HG02852 (cell line): ENCODE results near the gene SLC15A1.

Experiments
- ATAC-seq: cut with Tn5 transposase; IDR thresholded peaks from one replicate; pipeline ENCODE4 v1.9.1; 2021; ENCODE audit warnings: mild to moderate bottlenecking, moderate library complexity; ENCODE audit not compliant: unreplicated experiment

The SLC15A1 gene, protein sequence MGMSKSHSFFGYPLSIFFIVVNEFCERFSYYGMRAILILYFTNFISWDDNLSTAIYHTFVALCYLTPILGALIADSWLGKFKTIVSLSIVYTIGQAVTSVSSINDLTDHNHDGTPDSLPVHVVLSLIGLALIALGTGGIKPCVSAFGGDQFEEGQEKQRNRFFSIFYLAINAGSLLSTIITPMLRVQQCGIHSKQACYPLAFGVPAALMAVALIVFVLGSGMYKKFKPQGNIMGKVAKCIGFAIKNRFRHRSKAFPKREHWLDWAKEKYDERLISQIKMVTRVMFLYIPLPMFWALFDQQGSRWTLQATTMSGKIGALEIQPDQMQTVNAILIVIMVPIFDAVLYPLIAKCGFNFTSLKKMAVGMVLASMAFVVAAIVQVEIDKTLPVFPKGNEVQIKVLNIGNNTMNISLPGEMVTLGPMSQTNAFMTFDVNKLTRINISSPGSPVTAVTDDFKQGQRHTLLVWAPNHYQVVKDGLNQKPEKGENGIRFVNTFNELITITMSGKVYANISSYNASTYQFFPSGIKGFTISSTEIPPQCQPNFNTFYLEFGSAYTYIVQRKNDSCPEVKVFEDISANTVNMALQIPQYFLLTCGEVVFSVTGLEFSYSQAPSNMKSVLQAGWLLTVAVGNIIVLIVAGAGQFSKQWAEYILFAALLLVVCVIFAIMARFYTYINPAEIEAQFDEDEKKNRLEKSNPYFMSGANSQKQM

DNA sequence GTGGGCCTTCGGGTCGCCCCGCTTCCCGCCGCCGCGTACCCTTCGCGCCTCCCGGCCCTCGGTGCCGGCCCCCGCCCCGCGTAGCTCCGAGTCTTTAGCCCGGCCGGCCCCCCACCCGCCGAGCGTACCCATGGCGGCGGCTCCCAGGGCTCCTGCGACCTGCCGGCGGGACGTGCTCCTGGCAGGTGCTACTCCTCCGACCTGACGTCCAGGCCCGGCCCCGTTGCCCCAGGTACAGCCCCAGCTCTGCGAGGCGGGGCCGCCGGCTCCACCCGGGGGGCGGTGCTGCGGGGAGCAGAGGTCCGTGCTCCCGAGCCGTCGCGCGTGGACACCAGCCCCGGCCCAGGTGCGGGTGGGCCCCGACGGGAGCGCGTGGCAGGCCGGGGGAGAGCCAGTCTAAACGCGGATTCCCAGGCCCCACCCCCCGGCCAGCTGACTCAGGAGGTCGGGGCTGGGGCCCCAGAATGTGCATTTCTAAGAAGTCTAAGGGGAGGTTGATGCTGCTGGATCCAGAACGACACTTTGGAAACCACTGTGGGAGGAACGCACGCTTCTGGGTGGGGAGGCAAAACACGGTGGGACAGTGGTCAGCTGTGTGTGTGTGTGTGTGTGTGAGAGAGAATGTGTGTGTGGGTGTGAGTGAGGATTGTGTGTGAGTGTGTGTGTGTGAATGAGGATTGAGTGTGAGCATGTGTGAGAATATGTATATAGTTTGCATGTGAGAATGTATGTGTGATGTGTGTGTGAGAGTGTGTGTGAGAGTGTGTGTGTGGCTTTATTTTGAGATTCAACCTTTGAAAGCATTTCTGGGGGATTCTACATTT is at the start of gene SLC15A1:
Gene SLC15A1 (minus strand): TSS at position 206 of the 824 bp plus-strand sequence. CDS start 74 bp downstream, at position 132.
- no peak for ATAC-seq

DNA sequence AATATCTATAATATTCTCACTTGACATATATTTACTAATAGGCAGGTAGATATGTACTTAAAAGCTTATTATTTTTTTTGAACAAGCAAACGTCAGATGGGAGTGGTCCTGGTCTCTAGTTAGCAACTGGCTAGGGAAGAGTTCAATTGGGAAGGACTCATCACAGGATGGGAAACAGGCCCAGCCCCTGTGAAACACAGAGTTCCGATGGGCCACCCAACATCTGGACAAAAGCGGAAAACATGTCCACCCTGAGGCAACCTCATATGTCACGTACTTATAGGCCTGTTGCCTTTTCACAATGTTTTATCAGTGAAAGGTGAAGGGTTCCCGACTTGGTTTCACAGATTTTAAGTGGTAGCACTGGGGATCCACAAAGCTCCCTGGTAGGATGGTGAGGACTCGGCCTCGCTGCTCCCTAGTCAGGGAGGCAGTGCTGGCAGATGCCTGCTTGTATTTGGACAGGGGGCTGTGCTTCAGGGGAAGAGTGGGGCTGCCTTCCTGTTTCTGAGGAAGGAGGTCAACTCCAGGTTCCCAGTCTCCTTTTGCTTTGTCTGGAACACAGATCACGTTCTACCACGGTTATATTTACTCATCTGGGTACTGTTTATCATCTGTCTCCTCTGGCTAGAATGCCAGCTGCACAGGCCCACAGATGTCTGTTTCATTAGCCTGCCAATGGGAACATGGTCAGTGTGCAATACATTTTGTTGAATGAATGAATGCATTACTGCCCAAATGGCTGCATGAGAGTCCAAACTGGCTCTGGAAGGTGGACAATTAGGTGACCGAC is 49.4 kb upstream of the SLC15A1 start:
- ATAC-seq = no peak

DNA sequence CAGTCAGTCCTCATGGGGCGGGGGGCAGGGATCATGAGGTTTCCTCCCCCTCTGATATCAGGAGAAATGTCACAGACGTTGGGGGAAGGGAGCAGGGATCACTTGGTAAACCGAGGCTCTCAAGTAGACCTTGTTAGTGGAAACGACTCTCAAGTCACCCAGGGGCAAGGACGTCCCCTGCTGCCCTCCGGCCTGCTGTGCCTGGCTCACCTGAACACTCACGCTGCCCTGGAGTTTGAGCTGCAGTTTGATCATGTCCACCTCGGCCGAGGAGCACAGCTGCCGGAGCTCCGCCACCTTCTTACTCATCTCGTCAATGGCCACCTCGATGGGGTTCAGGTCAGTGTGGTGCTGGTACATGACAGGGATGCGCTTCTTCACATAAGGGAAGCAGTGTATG is 47.6 kb upstream of the SLC15A1 start:
- no peak for ATAC-seq

DNA sequence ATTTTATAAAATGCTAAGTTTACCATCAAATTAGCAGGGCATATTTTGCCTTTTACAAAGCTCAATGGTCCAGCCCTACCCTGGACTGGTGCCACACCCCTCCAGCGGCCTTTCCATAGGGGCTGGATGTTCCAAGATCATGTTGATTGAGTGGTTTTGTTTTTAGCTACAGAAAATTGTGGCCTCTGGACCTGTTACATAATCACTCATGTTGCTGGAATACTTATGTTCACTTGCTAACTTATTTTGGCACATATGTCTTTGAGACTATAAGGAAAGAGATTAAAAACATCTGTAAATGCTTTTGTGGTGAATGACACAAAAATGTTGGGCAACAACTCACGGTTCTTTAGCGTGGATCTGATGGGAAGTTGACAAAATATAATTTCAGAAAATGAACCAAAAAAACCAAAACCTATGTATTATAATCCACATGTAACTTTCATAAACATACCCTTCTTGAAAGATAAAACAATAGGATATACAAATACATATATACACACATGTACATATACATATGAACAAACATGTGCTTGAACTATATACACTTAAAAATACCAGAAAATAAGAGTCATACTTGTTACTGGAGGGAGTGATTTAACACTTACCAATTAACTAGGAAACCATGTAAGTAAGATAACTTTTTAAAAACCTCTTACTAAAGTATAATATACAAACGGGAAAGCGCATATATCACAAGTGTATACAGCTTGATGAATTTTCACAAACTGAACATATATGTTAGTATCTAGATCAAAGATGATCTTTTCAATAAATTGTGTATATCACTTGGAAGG is 46.6 kb upstream of the SLC15A1 start:
- no peak for ATAC-seq

DNA sequence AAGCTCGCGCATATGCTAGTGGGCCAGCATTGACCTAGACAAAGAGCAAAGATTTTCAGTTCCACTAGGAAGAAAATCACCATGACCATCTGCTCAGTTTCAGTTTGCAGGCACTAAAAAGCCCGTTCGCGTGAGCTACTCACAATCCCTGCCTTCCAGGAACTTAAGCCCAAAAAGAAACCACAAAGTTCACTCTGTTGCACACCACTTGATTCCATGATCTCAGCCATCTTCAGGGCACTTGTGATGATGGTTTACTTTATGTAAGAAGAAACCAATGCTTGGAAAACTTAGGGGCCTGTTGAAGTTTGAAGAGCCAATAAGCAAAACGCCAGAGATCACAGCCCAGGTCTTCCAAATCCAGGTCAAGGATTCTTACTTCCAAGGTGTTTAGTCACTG is 45.0 kb upstream of the SLC15A1 start:
- no peak for ATAC-seq

DNA sequence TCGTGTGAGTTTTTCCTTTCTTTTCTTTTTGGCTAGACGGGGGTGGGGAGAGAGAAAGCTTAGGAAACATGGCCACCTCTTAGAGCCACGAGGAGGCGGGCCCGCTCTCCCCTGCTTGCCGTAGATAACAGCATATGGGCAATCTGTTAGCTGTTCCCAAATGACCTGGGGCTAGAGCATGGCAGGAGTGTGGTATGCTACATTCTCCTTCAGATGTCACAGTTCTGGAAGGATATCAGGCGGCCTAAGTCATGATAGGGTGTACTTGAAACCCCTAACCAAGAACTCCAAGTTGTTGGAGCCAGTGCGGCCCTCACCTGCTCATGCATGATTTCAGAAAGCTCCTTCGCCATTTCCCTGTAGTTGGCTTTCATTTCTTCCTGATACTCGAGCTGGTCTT is 44.3 kb upstream of the SLC15A1 start:
- no peak for ATAC-seq

DNA sequence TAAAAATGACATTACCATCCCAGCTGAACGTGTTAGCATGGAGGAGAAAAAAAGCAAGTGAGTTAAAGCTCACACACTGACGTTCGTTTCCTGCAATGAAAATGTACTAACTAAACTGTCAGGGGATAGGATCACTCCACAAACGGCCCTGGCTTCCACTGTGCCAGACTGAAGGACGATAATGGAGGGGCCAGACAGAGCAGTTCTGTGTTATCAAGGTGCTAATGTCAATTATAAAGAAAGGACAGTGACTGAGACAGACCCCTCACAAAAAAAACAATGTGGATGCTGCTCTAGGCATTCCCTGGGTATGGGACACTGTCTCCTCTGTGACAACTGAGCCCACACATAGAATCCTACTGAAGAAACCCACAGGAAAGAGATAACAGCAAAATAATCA is 43.7 kb upstream of the SLC15A1 start:
- no peak for ATAC-seq

DNA sequence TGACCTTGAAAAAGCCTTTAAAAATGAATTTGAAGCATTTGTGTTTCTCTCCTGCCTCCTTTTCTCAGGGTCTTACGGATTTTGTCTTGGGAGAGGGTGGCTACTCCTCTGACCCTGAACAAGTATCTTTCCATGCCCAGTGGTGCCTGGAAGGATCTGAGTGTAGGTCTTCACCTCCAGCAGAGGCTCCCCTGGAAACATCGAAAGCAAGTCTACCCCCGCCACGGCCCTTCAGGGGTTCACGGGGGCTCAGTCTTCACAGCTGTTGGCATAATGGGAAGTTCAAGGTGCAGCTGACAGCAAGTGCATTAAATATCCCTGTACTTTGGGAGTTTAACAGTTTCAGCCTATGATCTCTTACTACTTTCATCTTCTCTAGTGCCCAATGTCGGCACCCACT is 42.7 kb upstream of the SLC15A1 start:
- ATAC-seq = no peak

DNA sequence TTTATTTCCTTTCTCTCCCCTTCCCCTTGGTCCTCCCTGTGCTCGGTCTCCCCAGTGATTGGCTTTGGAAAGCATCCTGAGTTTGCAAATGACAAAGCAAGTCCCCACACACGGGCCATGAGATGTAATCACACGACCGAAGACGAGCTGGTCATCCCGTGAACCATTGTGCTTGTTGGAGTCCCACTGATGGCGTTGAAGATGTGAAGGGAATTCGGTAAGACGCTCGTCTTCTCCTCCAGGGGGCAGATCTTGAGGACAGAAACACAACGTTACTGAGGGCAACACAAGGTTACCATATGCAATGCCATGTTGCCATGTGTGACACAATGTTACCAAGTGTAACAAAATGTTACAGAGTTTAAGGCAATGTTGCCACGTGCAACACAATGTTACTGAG is 42.0 kb upstream of the SLC15A1 start:
- no peak for ATAC-seq

DNA sequence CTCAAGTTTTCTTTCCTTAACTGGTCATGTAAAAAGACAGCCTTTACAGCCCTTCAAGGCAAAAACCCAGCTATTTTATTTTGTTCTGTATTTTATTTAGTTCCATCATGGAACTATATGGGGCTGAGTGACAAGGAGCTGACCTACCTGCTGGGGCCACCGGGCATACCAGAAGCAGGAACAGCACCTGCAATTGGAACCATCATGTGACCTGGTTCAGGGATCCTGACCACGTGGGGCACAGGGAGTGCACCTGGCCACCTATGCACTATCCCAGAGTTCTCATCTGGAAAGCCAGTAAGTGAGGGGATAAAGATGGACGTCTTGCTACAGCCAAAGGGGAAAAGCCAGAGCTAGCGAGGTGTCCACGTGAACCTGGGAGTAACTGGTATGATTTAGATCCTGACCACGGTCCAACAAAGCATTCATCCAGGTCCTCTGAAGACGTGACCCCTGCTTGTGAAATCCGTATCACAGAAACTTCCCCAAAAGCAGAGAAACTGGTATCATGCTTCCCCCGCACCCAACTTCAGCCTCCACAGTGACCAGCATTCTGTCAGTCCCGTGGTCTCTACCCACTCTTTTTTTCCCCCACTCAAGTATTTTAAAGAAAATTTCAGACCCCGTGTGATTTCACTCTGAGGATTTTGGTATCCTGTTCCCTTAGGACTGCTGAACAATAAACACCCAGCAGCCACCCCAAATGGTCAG is 40.5 kb upstream of the SLC15A1 start:
- ATAC-seq = no peak

DNA sequence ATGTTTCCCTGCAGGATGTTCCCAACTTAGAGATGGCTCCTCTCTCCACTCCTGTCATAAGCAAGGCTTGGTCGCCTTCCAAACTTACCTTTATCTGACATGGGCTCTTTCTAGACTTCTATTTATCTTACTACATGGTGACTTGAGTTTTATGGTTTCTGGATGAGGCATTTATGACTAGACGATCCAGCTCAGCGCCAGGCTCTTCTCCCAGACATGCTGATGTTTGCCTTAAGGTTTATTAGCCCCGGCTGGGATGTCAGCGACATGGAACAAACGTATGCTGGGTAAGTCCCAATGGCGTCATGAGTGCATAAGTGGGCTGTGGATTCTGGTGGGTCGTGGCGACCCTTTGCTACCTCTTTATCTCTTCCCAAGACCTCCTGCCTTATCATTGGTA is 39.8 kb upstream of the SLC15A1 start:
- ATAC-seq = no peak

DNA sequence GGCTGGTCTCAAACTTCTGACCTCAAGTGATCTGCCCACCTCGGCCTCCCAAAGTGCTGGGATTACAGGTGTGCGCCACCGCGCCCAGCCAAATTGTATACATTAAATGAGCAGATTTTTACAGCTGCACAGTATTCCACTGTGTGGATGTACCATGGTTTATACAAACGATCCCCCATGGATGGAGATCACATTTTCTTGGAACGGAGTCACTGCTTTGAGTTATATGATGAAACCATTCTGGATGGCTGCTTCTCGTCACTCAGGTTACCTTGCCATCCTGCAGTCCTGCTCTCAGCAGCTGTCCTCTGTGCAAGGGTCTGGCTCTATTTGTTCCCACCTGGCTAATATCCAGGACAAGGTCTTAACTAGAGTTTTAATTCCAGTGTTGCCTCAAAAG is 39.1 kb upstream of the SLC15A1 start:
- no peak for ATAC-seq

DNA sequence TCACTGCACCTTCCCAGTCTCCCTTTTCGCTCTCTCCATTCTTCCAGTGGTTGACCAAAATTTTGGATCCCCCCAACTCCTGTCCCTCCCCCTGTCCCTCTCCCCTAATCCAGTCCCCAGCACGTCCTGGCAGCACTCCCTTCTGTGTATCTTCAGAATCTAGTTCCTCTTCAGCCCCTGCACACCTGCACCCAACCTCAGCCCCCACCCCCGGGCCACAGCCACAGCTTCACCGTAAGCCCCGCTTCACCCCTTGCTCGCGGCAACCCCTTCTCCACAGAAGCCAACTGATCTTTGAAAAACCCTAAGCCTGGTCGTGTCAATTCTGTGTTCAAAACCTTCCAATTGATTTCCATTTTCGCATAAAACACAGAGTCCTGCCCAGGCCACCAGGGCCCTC is 35.5 kb upstream of the SLC15A1 start:
- ATAC-seq = no peak

DNA sequence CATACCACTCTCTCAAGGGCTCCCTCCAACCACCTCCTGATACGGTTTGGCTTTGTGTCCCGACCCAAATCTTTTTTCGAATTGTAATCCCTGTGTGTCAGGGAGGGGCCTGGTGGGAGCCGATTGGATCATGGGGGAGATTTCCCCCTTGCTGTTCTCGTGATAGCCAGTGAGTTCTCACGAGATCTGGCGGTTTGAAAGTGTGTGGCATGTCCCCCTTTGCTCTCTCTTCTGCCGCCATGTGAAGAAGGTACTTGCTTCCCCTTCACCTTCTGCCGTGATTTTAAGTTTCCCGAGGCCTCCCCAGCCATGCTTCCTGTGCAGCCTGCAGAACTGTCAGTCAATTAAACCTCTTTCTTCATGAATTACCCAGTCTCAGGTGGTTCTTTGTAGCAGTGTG is 34.7 kb upstream of the SLC15A1 start:
- no peak for ATAC-seq

DNA sequence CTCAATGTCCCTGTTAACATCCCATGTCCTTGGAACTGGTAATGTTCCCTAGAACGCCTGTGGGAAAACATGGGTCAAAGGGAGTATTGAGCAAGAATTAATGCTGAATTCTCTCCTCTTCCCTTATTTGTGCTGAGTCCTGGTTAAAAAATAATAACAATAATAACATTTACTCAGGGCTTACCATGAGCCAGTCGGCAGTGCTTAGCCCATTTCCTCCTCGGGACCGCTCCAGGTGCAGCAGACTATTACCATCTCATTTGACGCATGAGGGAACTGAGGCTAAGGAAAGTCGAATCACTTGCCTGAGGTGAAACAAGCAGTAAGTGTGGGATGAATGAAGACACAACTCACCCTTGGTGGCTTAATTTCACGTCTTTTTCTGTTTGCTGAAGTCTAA is 33.6 kb upstream of the SLC15A1 start:
- ATAC-seq = no peak

DNA sequence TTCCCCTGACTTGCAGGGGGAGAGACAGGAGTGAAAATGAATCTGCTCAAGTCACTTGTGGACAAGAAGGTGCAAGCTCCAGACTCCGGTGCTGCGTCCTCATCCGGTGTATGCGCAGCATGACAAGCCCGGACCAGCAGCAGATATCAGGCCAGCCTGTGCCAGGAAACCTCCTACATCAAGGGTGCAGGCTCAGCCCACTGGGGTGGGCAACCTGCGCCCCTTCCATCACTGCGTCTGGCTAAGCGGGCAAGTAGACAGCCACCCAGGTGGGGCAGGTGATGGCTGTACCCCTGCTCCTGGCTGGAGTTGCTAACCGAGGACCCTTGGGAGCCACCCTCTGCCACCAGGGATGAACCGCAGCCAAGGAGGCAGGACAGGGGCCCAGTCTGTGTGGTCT is 32.9 kb upstream of the SLC15A1 start:
- ATAC-seq = no peak

DNA sequence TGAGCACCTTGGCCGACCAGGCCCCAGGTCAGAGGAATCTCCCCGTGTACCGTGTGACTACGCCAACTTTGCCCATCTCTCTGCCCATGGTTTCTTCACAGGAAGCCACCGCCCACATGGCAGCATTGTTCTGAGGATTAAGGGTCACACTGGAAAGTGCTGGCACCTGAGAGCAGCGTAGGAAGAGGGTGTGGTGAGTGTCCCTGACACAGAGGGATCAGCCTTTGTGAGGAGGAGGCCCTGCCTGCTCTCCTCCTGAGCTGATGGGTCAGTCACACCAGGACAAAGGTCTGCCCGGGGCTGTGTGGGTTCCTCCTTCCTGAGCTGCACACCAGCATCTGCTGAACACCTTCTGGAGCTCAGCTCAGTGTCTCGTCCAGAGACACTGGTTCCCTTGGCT is 32.2 kb upstream of the SLC15A1 start:
- no peak for ATAC-seq

DNA sequence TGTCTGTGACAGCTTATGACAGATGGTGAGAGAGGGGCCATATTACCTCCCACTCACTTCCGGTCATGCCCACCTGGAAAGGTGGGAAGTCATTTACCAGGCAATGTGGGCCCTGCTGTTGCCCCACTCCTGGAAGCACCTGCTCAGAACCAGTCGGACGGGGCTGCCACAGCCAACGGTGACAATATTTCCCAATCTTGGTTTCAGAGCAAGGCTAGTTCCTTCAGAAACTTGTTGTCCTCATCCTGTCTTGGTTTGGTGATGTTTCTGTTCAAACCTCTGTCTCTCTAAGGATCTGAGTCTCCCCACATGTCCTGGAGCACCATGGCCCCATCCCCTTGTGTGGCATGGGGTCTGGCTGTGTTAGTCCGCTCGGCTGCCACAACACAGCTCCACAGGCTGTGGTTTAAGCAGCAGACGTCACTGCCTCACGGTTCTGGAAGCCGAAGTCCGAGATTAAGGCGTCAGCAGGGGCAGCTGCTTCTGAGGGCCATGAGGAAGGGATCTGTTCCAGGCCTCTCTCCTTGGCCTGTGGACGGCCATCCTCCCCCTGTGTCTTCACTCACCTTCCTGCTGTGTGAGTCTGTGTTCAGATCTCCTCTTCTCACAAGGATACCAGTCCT is 31.5 kb upstream of the SLC15A1 start:
- ATAC-seq = no peak

DNA sequence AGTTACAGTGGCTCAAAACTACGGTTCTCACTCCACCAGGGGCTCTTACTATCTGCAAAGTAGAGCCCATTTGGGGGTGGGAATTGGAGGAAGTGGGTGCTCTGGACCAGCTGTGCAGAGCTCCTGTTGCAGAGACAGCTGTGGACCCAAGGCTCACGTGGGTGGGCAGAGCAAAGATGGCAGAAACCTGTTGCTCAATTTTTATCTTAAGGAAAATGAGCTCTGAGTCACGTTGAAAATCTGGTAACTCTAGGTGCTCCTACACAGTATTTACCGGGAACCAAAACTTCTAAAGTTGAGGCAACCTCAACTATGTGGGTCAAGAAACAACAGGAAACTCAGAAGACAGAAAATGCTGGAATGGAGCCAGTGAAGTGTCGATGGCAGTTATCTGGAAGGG is 30.2 kb upstream of the SLC15A1 start:
- no peak for ATAC-seq
